Panc1 (cell line): ENCODE data around the gene CDK5RAP2. TPM values are rescaled to one million over a fixed set of nuclear protein-coding genes. Genes with fewer than 3 reads are reported as not detected.

Experiments used
- ATAC-seq: fragments of 200-7000 bp; cut with Tn5 transposase; 2 replicates; pipeline ENCODE4 v1.9.1; 2020; ENCODE audit warnings: mild to moderate bottlenecking, moderate library complexity
- BruUV-seq: library from RNA; stranded (reverse); fragments of 400-500 nt; replicated peaks from 2 replicates; lab custom pipeline; 2021; lab: Mats Ljungman, UMichigan
- CTCF ChIA-PET: fragments of 300-600 bp; sonication (Branson Sonifier 250); formaldehyde crosslinking; loops from one replicate; lab custom pipeline; 2022; ENCODE audit warnings: antibody characterized with exemption; lab: Charles Lee
- POLR2A ChIA-PET: fragments of 300-600 bp; sonication (Branson Sonifier 250); formaldehyde crosslinking; loops from one replicate; lab custom pipeline; 2022; ENCODE audit warnings: antibody characterized with exemption; lab: Charles Lee
- DNase-seq: peaks from one replicate; pipeline ENCODE4 v3.0.0-alpha.2; 2010; ENCODE audit warnings: low read depth, low spot score
- H3K27ac ChIP-seq: 2 replicates; pipeline ENCODE4 v1.5.1; 2011; ENCODE audit warnings: mild to moderate bottlenecking, low read length, inconsistent platforms
- H3K27me3 ChIP-seq: fragments of 200-500 bp; sonication (Bioruptor generic); 2 replicates; pipeline ENCODE4 v1.6.0; 2014; ENCODE audit warnings: low read length, inconsistent platforms; ENCODE audit not compliant: control insufficient read depth, insufficient read depth
- H3K36me3 ChIP-seq: fragments of 200-500 bp; sonication (Bioruptor generic); 2 replicates; pipeline ENCODE4 v1.5.1; 2014; ENCODE audit warnings: inconsistent platforms, mild to moderate bottlenecking, low read length, moderate library complexity; ENCODE audit not compliant: control insufficient read depth, insufficient read depth
- H3K4me1 ChIP-seq: 2 replicates; pipeline ENCODE4 v1.5.1; 2011; ENCODE audit warnings: inconsistent platforms, mild to moderate bottlenecking, low read length, moderate library complexity; ENCODE audit not compliant: control insufficient read depth, insufficient read depth
- H3K4me3 ChIP-seq, 2 experiments: 2 replicates each; pipeline ENCODE4 v1.5.1; 2011 to 2012; ENCODE audit warnings: low read depth in 2 of 2, low read length in 2 of 2, mild to moderate bottlenecking in 2 of 2, inconsistent platforms in 1 of 2, moderate library complexity in 1 of 2
- H3K9me3 ChIP-seq: fragments of 200-500 bp; sonication (Bioruptor generic); 2 replicates; pipeline ENCODE4 v1.5.1; 2014; ENCODE audit warnings: low read depth, mild to moderate bottlenecking, inconsistent platforms, low read length, moderate library complexity; ENCODE audit not compliant: control insufficient read depth, insufficient read depth
- CTCF ChIP-seq: fragments of 450-650 bp; IDR thresholded peaks from 2 replicates; pipeline ENCODE4 v1.5.1; 2017; ENCODE audit warnings: mild to moderate bottlenecking
- POLR2AphosphoS5 ChIP-seq: IDR thresholded peaks from 2 replicates; pipeline ENCODE4 v1.6.1; 2012; ENCODE audit warnings: mild to moderate bottlenecking, low read depth, low read length, moderate library complexity
- REST ChIP-seq, 2 experiments: IDR thresholded peaks; 2 replicates each; pipeline ENCODE4 v1.6.1; 2011 to 2012; ENCODE audit warnings: low read depth in 2 of 2, control low read depth in 1 of 2, low read length in 1 of 2, mild to moderate bottlenecking in 1 of 2, moderate library complexity in 1 of 2; ENCODE audit not compliant: insufficient read depth in 1 of 2
- SIN3A ChIP-seq: IDR thresholded peaks from 2 replicates; pipeline ENCODE4 v1.6.1; 2012; ENCODE audit warnings: low read depth, mild to moderate bottlenecking, low read length, moderate library complexity, borderline replicate concordance; ENCODE audit not compliant: insufficient read depth
- TCF7L2 ChIP-seq: IDR thresholded peaks from 2 replicates; pipeline ENCODE4 v1.6.1; 2011; ENCODE audit warnings: mild to moderate bottlenecking, low read depth, low read length, inconsistent platforms
- in situ Hi-C: cut with HindIII; loops from 2 replicates; pipeline ENCODE4 v1.10.0; 2016; ENCODE audit warnings: low sequenced_read_pairs, low pct_unique_long_range_greater_than_20kb
- intact Hi-C: fragments of 100-400 bp; cut with micrococcal nuclease; formaldehyde crosslinking; loops from one replicate; pipeline ENCODE4 v1.10.0; 2022; ENCODE audit not compliant: unreplicated experiment
- total RNA-seq: library from RNA; stranded (reverse); gene quantifications from one replicate; pipeline ENCODE4 v1.2.1, GENCODE V29; 2021; ENCODE audit not compliant: unreplicated experiment

Gene CDK5RAP2
- total RNA-seq, 1 experiment from 2014 or later = 47.7 TPM

DNA sequence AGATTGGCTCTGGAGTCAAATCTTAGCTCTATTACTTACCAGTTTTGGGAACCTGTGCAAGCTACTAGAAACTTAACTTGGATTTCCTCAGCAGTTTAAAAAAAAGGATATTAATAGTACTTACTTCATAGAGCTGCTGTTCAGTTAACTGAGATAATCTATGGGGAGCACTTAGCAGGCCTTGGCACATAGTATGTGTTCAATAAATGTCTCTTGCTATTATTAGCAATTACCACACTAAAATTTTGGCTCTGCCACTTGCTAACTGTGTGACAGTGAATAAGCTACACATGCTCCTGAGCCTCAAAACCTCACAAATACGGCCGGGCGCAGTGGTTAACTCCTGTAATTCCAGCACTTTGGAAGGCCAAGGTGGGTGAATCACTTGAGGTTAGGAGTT lies 55.9 kb downstream of the CDK5RAP2 start:
- Histone ChIP-seq H3K36me3 (peaks cover 17% of the 10 kb centered on the region), H3K4me1 (no peaks in the 10 kb centered on the region), H3K4me3 (no peak overlapping the region), H3K27me3 (no peaks in the 10 kb centered on the region), H3K9me3 (no peaks in the 10 kb centered on the region), H3K27ac (no peak overlapping the region)
- POLR2A ChIA-PET = no interaction called here
- TF ChIP-seq TCF7L2 (no peak), CTCF (no peak), SIN3A (no peak), POLR2AphosphoS5 (no peak), REST (IDR thresholded peaks at IDR 0.05; ENCODE audit: insufficient read depth in 1 of 2, low read depth in 2 of 2, low read length in 1 of 2) (no peak)
- intact Hi-C loops = no loop called here
- no TSS peak for BruUV-seq
- in situ Hi-C loops = no loop called here
- ATAC-seq = no peak
- no peak for DNase-seq
- CTCF ChIA-PET = no interaction called here

DNA sequence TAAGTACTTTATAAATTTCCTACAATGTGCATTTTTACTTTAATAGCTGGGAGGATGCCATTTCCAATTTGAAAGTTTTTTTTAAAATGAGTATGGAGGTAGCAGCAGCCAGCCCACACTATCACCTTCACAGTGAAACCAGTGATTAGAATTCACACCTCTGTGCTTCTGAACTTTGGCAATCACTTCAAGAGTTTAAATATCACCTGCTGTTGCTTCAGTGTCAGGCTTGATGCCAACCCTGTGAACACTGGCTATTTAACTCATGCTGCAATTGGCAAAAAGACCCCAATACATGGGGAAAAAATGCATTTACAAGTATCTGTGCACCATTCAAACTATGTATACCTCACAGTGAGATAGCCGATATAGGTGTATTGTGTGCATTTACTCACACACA lies 57.4 kb downstream of the CDK5RAP2 start:
- Histone ChIP-seq H3K36me3 (peaks cover 12% of the 10 kb centered on the region), H3K4me1 (no peaks in the 10 kb centered on the region), H3K9me3 (no peaks in the 10 kb centered on the region), H3K27ac (no peak overlapping the region), H3K27me3 (no peaks in the 10 kb centered on the region), H3K4me3 (no peak overlapping the region)
- ATAC-seq (no peak), DNase-seq (no peak)
- TF ChIP-seq REST (IDR thresholded peaks at IDR 0.05; ENCODE audit: insufficient read depth in 1 of 2, low read depth in 2 of 2, low read length in 1 of 2) (no peak), SIN3A (no peak), POLR2AphosphoS5 (no peak), TCF7L2 (no peak), CTCF (no peak)
- ChIA-PET POLR2A (no interaction called here), CTCF (no interaction called here)
- no TSS peak for BruUV-seq
- intact Hi-C loops = no loop called here
- in situ Hi-C loops = no loop called here
